ENCODE data around the gene ROM1.

The ROM1 gene

GRCh38 chr11:62600367-62601121 lies 12.5 kb upstream of the ROM1 start:
- peak overlapping the region; percentile 90 to 94 for H3K4me3 ChIP-seq (ENCODE audit: low read length in 2 of 2)
- peak overlapping the region; percentile 95 for H3K9ac ChIP-seq (ENCODE audit: low read depth in 1 of 2, low read length in 2 of 2)
- H3K4me1 ChIP-seq (ENCODE audit: control insufficient read depth in 2 of 2, insufficient read depth in 2 of 2, low read length in 2 of 2): peaks cover 25 to 27% of the 10 kb centered on the region in 2 donors
- H3K9me3 ChIP-seq (ENCODE audit: control insufficient read depth in 2 of 2, low read length in 2 of 2): no peaks in the 10 kb centered on the region
- peaks cover 31 to 39% of the 10 kb centered on the region in 2 donors for H3K36me3 ChIP-seq (ENCODE audit: control insufficient read depth in 2 of 2, insufficient read depth in 2 of 2, low read length in 2 of 2)
- no peaks in the 10 kb centered on the region for H3K27me3 ChIP-seq (ENCODE audit: control insufficient read depth in 2 of 2, insufficient read depth in 2 of 2, low read length in 2 of 2)
- peak overlapping the region; percentile 96 for H3K27ac ChIP-seq (ENCODE audit: low read depth in 2 of 2, low read length in 2 of 2)

- H3K27me3 ChIP-seq (ENCODE audit: control insufficient read depth in 2 of 2, insufficient read depth in 2 of 2, low read length in 2 of 2): no peaks in the 10 kb centered on the region
- no peaks in the 10 kb centered on the region for H3K9me3 ChIP-seq (ENCODE audit: control insufficient read depth in 2 of 2, low read length in 2 of 2)
- peak overlapping the region; percentile 95 for H3K9ac ChIP-seq (ENCODE audit: low read depth in 1 of 2, low read length in 2 of 2)
- H3K4me1 ChIP-seq (ENCODE audit: control insufficient read depth in 2 of 2, insufficient read depth in 2 of 2, low read length in 2 of 2): peaks cover 25 to 27% of the 10 kb centered on the region in 2 donors
- H3K27ac ChIP-seq (ENCODE audit: low read depth in 2 of 2, low read length in 2 of 2): peak overlapping the region; percentile 96
- peak overlapping the region; percentile 90 to 94 for H3K4me3 ChIP-seq (ENCODE audit: low read length in 2 of 2)
- H3K36me3 ChIP-seq (ENCODE audit: control insufficient read depth in 2 of 2, insufficient read depth in 2 of 2, low read length in 2 of 2): peaks cover 28 to 36% of the 10 kb centered on the region in 2 donors
These were observed 12.0 kb upstream of the ROM1 start for GRCh38 chr11:62601122-62601371.

GRCh38 chr11:62601372-62602140 lies 11.5 kb upstream of the ROM1 start, which contains the start of gene MTA2:
Gene MTA2, minus strand, starts transcription at chr11:62601865. Its CDS starts 415 bp downstream, at chr11:62601450.
- peak within 1 kb of the TSS; percentile 95 for H3K9ac ChIP-seq (ENCODE audit: low read depth in 1 of 2, low read length in 2 of 2)
- peak within 1 kb of the TSS; percentile 96 for H3K27ac ChIP-seq (ENCODE audit: low read depth in 2 of 2, low read length in 2 of 2)
- peaks cover 23 to 31% of the 10 kb centered on the region in 2 donors for H3K36me3 ChIP-seq (ENCODE audit: control insufficient read depth in 2 of 2, insufficient read depth in 2 of 2, low read length in 2 of 2)
- no peaks in the 10 kb centered on the region for H3K27me3 ChIP-seq (ENCODE audit: control insufficient read depth in 2 of 2, insufficient read depth in 2 of 2, low read length in 2 of 2)
- peak within 1 kb of the TSS; percentile 90 to 94 for H3K4me3 ChIP-seq (ENCODE audit: low read length in 2 of 2)
- peaks cover 25 to 27% of the 10 kb centered on the region in 2 donors for H3K4me1 ChIP-seq (ENCODE audit: control insufficient read depth in 2 of 2, insufficient read depth in 2 of 2, low read length in 2 of 2)
- H3K9me3 ChIP-seq (ENCODE audit: control insufficient read depth in 2 of 2, low read length in 2 of 2): no peaks in the 10 kb centered on the region

GRCh38 chr11:62602141-62603071 lies 10.7 kb upstream of the ROM1 start:
- H3K27me3 ChIP-seq (ENCODE audit: control insufficient read depth in 2 of 2, insufficient read depth in 2 of 2, low read length in 2 of 2): no peaks in the 10 kb centered on the region
- peak overlapping the region; percentile 90 to 94 for H3K4me3 ChIP-seq (ENCODE audit: low read length in 2 of 2)
- H3K36me3 ChIP-seq (ENCODE audit: control insufficient read depth in 2 of 2, insufficient read depth in 2 of 2, low read length in 2 of 2): peaks cover 17 to 24% of the 10 kb centered on the region in 2 donors
- H3K27ac ChIP-seq (ENCODE audit: low read depth in 2 of 2, low read length in 2 of 2): peak overlapping the region; percentile 83 to 96
- peaks cover 25 to 27% of the 10 kb centered on the region in 2 donors for H3K4me1 ChIP-seq (ENCODE audit: control insufficient read depth in 2 of 2, insufficient read depth in 2 of 2, low read length in 2 of 2)
- H3K9ac ChIP-seq (ENCODE audit: low read depth in 1 of 2, low read length in 2 of 2): peak overlapping the region; percentile 70 to 95
- H3K9me3 ChIP-seq (ENCODE audit: control insufficient read depth in 2 of 2, low read length in 2 of 2): no peaks in the 10 kb centered on the region

- peak overlapping the region; percentile 83 to 96 for H3K27ac ChIP-seq (ENCODE audit: low read depth in 2 of 2, low read length in 2 of 2)
- H3K27me3 ChIP-seq (ENCODE audit: control insufficient read depth in 2 of 2, insufficient read depth in 2 of 2, low read length in 2 of 2): no peaks in the 10 kb centered on the region
- peaks cover 25 to 27% of the 10 kb centered on the region in 2 donors for H3K4me1 ChIP-seq (ENCODE audit: control insufficient read depth in 2 of 2, insufficient read depth in 2 of 2, low read length in 2 of 2)
- no peaks in the 10 kb centered on the region for H3K9me3 ChIP-seq (ENCODE audit: control insufficient read depth in 2 of 2, low read length in 2 of 2)
- H3K36me3 ChIP-seq (ENCODE audit: control insufficient read depth in 2 of 2, insufficient read depth in 2 of 2, low read length in 2 of 2): peaks cover 13 to 18% of the 10 kb centered on the region in 2 donors
- peak overlapping the region; percentile 90 to 94 for H3K4me3 ChIP-seq (ENCODE audit: low read length in 2 of 2)
- H3K9ac ChIP-seq (ENCODE audit: low read depth in 1 of 2, low read length in 2 of 2): peak overlapping the region in 1 of 2 donors; percentile 70
These were observed 10.0 kb upstream of the ROM1 start for GRCh38 chr11:62603072-62603408.

- no peaks in the 10 kb centered on the region for H3K27me3 ChIP-seq (ENCODE audit: control insufficient read depth in 2 of 2, insufficient read depth in 2 of 2, low read length in 2 of 2)
- no peak overlapping the region for H3K27ac ChIP-seq (ENCODE audit: low read depth in 2 of 2, low read length in 2 of 2)
- H3K9ac ChIP-seq (ENCODE audit: low read depth in 1 of 2, low read length in 2 of 2): no peak overlapping the region
- no peaks in the 10 kb centered on the region for H3K9me3 ChIP-seq (ENCODE audit: control insufficient read depth in 2 of 2, low read length in 2 of 2)
- H3K36me3 ChIP-seq (ENCODE audit: control insufficient read depth in 2 of 2, insufficient read depth in 2 of 2, low read length in 2 of 2): peaks cover 12 to 14% of the 10 kb centered on the region in 2 donors
- no peak overlapping the region for H3K4me3 ChIP-seq (ENCODE audit: low read length in 2 of 2)
- peaks cover 24 to 27% of the 10 kb centered on the region in 2 donors for H3K4me1 ChIP-seq (ENCODE audit: control insufficient read depth in 2 of 2, insufficient read depth in 2 of 2, low read length in 2 of 2)
These were observed 9.2 kb upstream of the ROM1 start for GRCh38 chr11:62603776-62604299.

- Histone ChIP-seq H3K36me3 (ENCODE audit: control insufficient read depth in 2 of 2, insufficient read depth in 2 of 2, low read length in 2 of 2) (peaks cover 12 to 17% of the 10 kb centered on the region in 2 donors), H3K4me1 (ENCODE audit: control insufficient read depth in 2 of 2, insufficient read depth in 2 of 2, low read length in 2 of 2) (peaks cover 17 to 26% of the 10 kb centered on the region in 2 donors), H3K4me3 (ENCODE audit: low read length in 2 of 2) (no peak overlapping the region), H3K9me3 (ENCODE audit: control insufficient read depth in 2 of 2, low read length in 2 of 2) (no peaks in the 10 kb centered on the region), H3K27me3 (ENCODE audit: control insufficient read depth in 2 of 2, insufficient read depth in 2 of 2, low read length in 2 of 2) (no peaks in the 10 kb centered on the region), H3K9ac (ENCODE audit: low read depth in 1 of 2, low read length in 2 of 2) (no peak overlapping the region), H3K27ac (ENCODE audit: low read depth in 2 of 2, low read length in 2 of 2) (no peak overlapping the region)
These were observed 8.5 kb upstream of the ROM1 start for GRCh38 chr11:62604460-62605120.

GRCh38 chr11:62605467-62605866 lies 7.6 kb upstream of the ROM1 start:
- peaks cover 8 to 17% of the 10 kb centered on the region in 2 donors for H3K4me1 ChIP-seq (ENCODE audit: control insufficient read depth in 2 of 2, insufficient read depth in 2 of 2, low read length in 2 of 2)
- no peak overlapping the region for H3K4me3 ChIP-seq (ENCODE audit: low read length in 2 of 2)
- no peaks in the 10 kb centered on the region for H3K9me3 ChIP-seq (ENCODE audit: control insufficient read depth in 2 of 2, low read length in 2 of 2)
- H3K36me3 ChIP-seq (ENCODE audit: control insufficient read depth in 2 of 2, insufficient read depth in 2 of 2, low read length in 2 of 2): peaks cover 14 to 22% of the 10 kb centered on the region in 2 donors
- H3K27me3 ChIP-seq (ENCODE audit: control insufficient read depth in 2 of 2, insufficient read depth in 2 of 2, low read length in 2 of 2): no peaks in the 10 kb centered on the region
- no peak overlapping the region for H3K27ac ChIP-seq (ENCODE audit: low read depth in 2 of 2, low read length in 2 of 2)
- no peak overlapping the region for H3K9ac ChIP-seq (ENCODE audit: low read depth in 1 of 2, low read length in 2 of 2)

- no peak overlapping the region for H3K27ac ChIP-seq (ENCODE audit: low read depth in 2 of 2, low read length in 2 of 2)
- H3K36me3 ChIP-seq (ENCODE audit: control insufficient read depth in 2 of 2, insufficient read depth in 2 of 2, low read length in 2 of 2): peaks cover 16 to 22% of the 10 kb centered on the region in 2 donors
- no peaks in the 10 kb centered on the region for H3K9me3 ChIP-seq (ENCODE audit: control insufficient read depth in 2 of 2, low read length in 2 of 2)
- H3K4me3 ChIP-seq (ENCODE audit: low read length in 2 of 2): no peak overlapping the region
- peaks cover 7 to 15% of the 10 kb centered on the region in 2 donors for H3K4me1 ChIP-seq (ENCODE audit: control insufficient read depth in 2 of 2, insufficient read depth in 2 of 2, low read length in 2 of 2)
- H3K27me3 ChIP-seq (ENCODE audit: control insufficient read depth in 2 of 2, insufficient read depth in 2 of 2, low read length in 2 of 2): no peaks in the 10 kb centered on the region
- no peak overlapping the region for H3K9ac ChIP-seq (ENCODE audit: low read depth in 1 of 2, low read length in 2 of 2)
These were observed 7.2 kb upstream of the ROM1 start for GRCh38 chr11:62605902-62606301.

Measured in mucosa of rectum (tissue), 2 donors.